Tibial artery (tissue), 4 donors: ENCODE results near the gene ZNF407.

Experiments used
- DNase-seq, 2 donors: peaks; one replicate each; pipeline ENCODE4 v3.0.0-alpha.2; 2019
- H3K27ac ChIP-seq, 2 donors: fragments of 200-600 bp; sonication (generic) in 1 of 2; 1 replicate in 1 of 2; 2 replicates in 1 of 2; pipeline ENCODE4 v1.5.1; 2018 to 2019; ENCODE audit warnings: mild to moderate bottlenecking in 1 of 2
- H3K27me3 ChIP-seq, 2 donors: fragments of 200-600 bp; sonication (generic) in 1 of 2; one replicate each; pipeline versions ENCODE4 v1.5.1 to v1.6.0; 2016 to 2019
- H3K36me3 ChIP-seq, 3 donors: fragments of 200-600 bp; sonication (generic) in 2 of 3; one replicate each; pipeline ENCODE4 v1.5.1; 2016 to 2019; ENCODE audit warnings: mild to moderate bottlenecking in 2 of 3
- H3K4me1 ChIP-seq, 4 donors: fragments of 200-600 bp; sonication (generic) in 2 of 4; 1 replicate in 3 of 4; 2 replicates in 1 of 4; pipeline ENCODE4 v1.5.1; 2016 to 2019
- H3K4me3 ChIP-seq, 2 donors: fragments of 200-600 bp; sonication (generic) in 1 of 2; 1 replicate in 1 of 2; 2 replicates in 1 of 2; pipeline ENCODE4 v1.5.1; 2018 to 2019; ENCODE audit warnings: mild to moderate bottlenecking in 2 of 2
- H3K9me3 ChIP-seq, 3 donors: fragments of 200-600 bp; sonication (generic) in 1 of 3; one replicate each; pipeline ENCODE4 v1.5.1; 2016 to 2019
- intact Hi-C: fragments of 100-400 bp; cut with DNase I; formaldehyde crosslinking; loops from one replicate; pipeline ENCODE4 v1.15.0; 2023; ENCODE audit warnings: low total_unique reads
- TF ChIP-seq, protein P1 (sequence below), 2 experiments: fragments of 200-600 bp in 1 of 2; fragments of 450-650 bp in 1 of 2; IDR thresholded peaks; one replicate each; pipeline ENCODE4 v1.5.1; 2017 to 2019; ENCODE audit warnings: antibody characterized with exemption in 2 of 2, mild to moderate bottlenecking in 1 of 2, moderate library complexity in 1 of 2

Gene ZNF407

DNA sequence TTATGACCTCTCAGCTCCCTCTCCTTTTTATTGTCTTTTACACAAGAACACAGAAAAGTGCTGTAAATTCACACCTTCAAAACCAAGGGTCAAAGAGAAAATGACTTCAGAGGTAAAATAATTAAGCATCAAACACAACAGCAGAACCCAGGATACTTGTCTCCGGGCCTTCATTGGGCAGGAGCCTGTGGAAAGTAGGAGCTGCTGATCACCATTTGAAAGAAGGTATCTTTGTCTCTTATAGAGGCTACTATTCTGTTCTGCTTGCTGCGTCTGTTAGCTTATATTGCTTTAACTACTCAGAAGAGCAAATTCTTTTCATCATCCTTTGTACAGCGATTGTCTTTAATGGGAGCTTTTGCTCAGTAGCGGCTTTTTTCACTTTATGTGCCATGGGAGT, 350.2 kb downstream of the ZNF407 start:
- H3K27ac ChIP-seq, result no peak overlapping the region
- TF ChIP-seq, protein P1, sequence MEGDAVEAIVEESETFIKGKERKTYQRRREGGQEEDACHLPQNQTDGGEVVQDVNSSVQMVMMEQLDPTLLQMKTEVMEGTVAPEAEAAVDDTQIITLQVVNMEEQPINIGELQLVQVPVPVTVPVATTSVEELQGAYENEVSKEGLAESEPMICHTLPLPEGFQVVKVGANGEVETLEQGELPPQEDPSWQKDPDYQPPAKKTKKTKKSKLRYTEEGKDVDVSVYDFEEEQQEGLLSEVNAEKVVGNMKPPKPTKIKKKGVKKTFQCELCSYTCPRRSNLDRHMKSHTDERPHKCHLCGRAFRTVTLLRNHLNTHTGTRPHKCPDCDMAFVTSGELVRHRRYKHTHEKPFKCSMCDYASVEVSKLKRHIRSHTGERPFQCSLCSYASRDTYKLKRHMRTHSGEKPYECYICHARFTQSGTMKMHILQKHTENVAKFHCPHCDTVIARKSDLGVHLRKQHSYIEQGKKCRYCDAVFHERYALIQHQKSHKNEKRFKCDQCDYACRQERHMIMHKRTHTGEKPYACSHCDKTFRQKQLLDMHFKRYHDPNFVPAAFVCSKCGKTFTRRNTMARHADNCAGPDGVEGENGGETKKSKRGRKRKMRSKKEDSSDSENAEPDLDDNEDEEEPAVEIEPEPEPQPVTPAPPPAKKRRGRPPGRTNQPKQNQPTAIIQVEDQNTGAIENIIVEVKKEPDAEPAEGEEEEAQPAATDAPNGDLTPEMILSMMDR (IDR thresholded peaks at IDR 0.05), result no peak
- H3K27me3 ChIP-seq, result no peaks in the 10 kb centered on the region
- H3K4me1 ChIP-seq, result peaks cover 0 to 20% (median 6%) of the 10 kb centered on the region in 4 donors
- intact Hi-C loops, result no loop called here
- no peak for DNase-seq
- no peak overlapping the region for H3K4me3 ChIP-seq
- no peaks in the 10 kb centered on the region for H3K9me3 ChIP-seq
- H3K36me3 ChIP-seq, result no peaks in the 10 kb centered on the region

DNA sequence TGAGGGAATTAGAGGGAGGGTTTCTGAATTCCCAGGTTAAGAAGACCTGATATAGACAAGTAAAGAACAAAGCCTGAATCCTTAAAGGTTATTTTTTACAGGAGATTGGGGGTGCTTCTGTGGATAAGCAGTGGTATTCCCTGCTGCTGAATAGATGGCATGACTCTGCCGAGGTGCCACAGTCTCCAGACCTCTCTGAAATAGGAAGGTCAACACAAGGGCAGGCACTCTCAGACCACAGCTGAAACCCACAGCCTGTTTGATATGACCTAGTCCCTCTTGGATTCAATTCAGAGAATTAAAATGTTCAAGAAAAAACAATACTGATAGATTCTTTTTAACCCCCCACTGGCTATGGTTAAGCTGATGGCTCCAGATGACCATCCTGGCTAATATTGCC, 351.9 kb downstream of the ZNF407 start:
- Histone ChIP-seq H3K4me1 (peaks cover 0 to 20% (median 6%) of the 10 kb centered on the region in 4 donors), H3K9me3 (no peaks in the 10 kb centered on the region), H3K4me3 (no peak overlapping the region), H3K36me3 (no peaks in the 10 kb centered on the region), H3K27ac (no peak overlapping the region), H3K27me3 (no peaks in the 10 kb centered on the region)
- no peak for DNase-seq
- intact Hi-C loops, result no loop called here
- TF ChIP-seq, protein P1 (IDR thresholded peaks at IDR 0.05), result no peak

DNA sequence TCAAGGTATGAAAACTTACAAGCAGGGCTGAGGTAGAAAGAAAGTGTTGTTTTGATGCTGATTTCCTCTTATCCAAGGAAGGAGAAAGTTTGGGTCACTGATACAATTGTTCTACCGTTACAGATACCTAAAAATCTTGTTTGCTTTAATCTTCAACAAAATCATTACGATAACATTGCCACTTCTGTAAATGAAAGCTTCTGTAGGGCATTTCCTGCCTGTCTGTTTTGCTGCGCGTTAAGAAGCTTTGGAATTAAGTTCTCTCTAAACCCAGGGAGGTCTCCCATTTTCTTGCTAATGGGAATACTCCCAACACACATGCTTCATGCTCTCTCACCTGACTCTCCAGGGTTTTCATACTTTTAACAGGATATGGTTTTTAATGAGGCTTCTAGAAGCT, 352.8 kb downstream of the ZNF407 start:
- TF ChIP-seq, protein P1 (IDR thresholded peaks at IDR 0.05), result no peak
- no peak for DNase-seq
- no peaks in the 10 kb centered on the region for H3K27me3 ChIP-seq
- H3K27ac ChIP-seq, result peak overlapping the region; percentile 25 to 34
- intact Hi-C loops, result no loop called here
- H3K4me1 ChIP-seq, result peaks cover 0 to 20% (median 6%) of the 10 kb centered on the region in 4 donors
- H3K4me3 ChIP-seq, result no peak overlapping the region
- no peaks in the 10 kb centered on the region for H3K9me3 ChIP-seq
- H3K36me3 ChIP-seq, result no peaks in the 10 kb centered on the region

DNA sequence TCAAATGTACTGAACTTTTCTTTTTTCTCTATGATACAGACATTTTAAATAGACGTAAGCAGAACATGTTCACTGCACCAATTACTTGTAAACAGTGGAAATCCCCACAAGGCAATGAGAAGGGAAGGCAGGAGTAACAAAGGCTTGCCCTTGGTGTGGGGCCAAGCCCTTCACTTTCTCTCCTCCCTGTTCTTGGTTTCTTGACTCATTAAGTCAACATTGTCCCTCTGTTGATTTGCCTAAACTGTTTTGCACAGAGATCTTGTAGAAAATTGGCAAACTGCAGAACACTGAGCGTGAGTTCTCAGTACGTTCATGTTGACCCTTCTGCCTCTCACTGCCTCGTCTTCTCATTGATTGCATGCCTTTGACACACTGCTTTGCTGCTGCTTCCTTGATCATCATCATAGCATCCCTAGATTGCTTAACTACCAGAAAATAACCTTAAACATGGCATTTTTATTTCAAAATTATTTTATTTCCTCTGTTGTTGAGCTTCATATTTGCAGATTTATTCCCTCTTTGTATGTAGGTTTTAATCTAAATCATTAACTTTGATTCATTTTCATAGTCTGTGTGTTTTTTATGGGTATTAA, 353.6 kb downstream of the ZNF407 start:
- Histone ChIP-seq H3K4me1 (peaks cover 0 to 20% (median 6%) of the 10 kb centered on the region in 4 donors), H3K27ac (peak overlapping the region; percentile 25 to 34), H3K27me3 (no peaks in the 10 kb centered on the region), H3K36me3 (no peaks in the 10 kb centered on the region), H3K9me3 (no peaks in the 10 kb centered on the region), H3K4me3 (peak overlapping the region in 1 of 2 donors; percentile 5)
- peak; percentile 55 to 83 for DNase-seq
- TF ChIP-seq, protein P1 (IDR thresholded peaks at IDR 0.05), result no peak
- intact Hi-C loops, result no loop called here

DNA sequence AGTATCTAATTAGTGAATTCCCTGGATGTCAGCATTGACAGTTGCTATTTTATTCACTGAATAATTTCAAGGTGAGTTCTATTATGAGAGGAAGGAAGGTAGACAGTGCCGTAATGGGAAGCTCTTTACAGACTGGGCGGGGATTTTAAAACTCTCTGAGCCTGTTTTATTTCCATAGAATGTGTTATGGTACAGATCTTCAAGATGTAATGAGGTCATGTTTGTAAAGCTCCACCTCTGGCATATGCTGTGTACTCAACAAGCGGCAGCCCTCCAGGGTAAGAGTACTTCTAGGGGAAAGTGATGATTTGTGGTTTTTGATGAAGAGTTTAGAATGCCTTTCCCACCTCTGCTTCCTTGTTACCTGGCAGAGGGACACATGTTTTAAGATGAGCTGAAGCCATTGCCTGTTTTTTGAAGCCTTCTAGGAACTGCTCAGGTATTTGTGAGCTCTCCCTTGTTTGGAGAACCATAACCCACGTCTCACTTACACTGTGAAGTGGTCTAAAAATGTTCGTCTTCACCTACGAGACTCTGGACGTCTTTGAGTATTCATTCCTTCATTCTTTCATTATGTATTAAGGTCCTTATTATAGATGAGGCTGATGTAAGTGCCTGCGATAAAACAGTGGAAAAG, 360.0 kb downstream of the ZNF407 start:
- TF ChIP-seq, protein P1 (IDR thresholded peaks at IDR 0.05), result no peak
- no peaks in the 10 kb centered on the region for H3K27me3 ChIP-seq
- no peaks in the 10 kb centered on the region for H3K9me3 ChIP-seq
- no peak for DNase-seq
- intact Hi-C loops, result no loop called here
- no peaks in the 10 kb centered on the region for H3K4me1 ChIP-seq
- no peak overlapping the region for H3K27ac ChIP-seq
- peaks cover 5 to 10% (median 6%) of the 10 kb centered on the region in 3 donors for H3K36me3 ChIP-seq
- no peak overlapping the region for H3K4me3 ChIP-seq
